Immature natural killer cell (primary cell): Measurements from ENCODE around the gene PPM1H. TPM values are rescaled to one million over a fixed set of nuclear protein-coding genes. Genes with fewer than 3 reads are reported as not detected.

ENCODE experiments used
- DNase-seq, 3 donors: peaks; one replicate each; pipeline ENCODE4 v3.0.0; 2022; ENCODE audit warnings: mixed read lengths in 1 of 3
- H3K27ac Mint-ChIP-seq, 6 donors: one replicate each; pipeline ENCODE4 v1.8.0; 2020; ENCODE audit warnings: mixed read lengths in 6 of 6, mild to moderate bottlenecking in 5 of 6, inconsistent platforms in 4 of 6, moderate library complexity in 3 of 6
- H3K27me3 Mint-ChIP-seq, 3 donors: one replicate each; pipeline ENCODE4 v1.8.0; 2020 to 2021; ENCODE audit warnings: low read depth in 3 of 3, mild to moderate bottlenecking in 3 of 3, mixed read lengths in 3 of 3, moderate library complexity in 3 of 3, inconsistent platforms in 1 of 3
- H3K36me3 Mint-ChIP-seq, 3 donors: one replicate each; pipeline ENCODE4 v1.8.0; 2020; ENCODE audit warnings: mixed read lengths in 3 of 3, inconsistent platforms in 2 of 3, mild to moderate bottlenecking in 2 of 3
- H3K4me1 Mint-ChIP-seq, 2 donors: one replicate each; pipeline ENCODE4 v1.8.0; 2020; ENCODE audit warnings: inconsistent platforms in 2 of 2, mild to moderate bottlenecking in 2 of 2, mixed read lengths in 2 of 2, moderate library complexity in 1 of 2
- H3K4me3 Mint-ChIP-seq, 5 donors: one replicate each; pipeline ENCODE4 v1.8.0; 2020; ENCODE audit warnings: mild to moderate bottlenecking in 5 of 5, mixed read lengths in 5 of 5, inconsistent platforms in 3 of 5, moderate library complexity in 3 of 5
- H3K9me3 Mint-ChIP-seq, 6 donors: one replicate each; pipeline ENCODE4 v1.8.0; 2020; ENCODE audit warnings: mild to moderate bottlenecking in 6 of 6, mixed read lengths in 6 of 6, inconsistent platforms in 4 of 6, moderate library complexity in 3 of 6
- polyA plus RNA-seq, 3 donors: library from polyadenylated mRNA; unstranded; fragments of 300-500 nt; fragmentation: Illumina TruSeq; gene quantifications; one replicate each; pipeline ENCODE4 v1.2.3, GENCODE V29; 2021

Gene PPM1H
- polyA plus RNA-seq, 3 donors from 2014 or later: 0.50 TPM; not detected in 2

DNA sequence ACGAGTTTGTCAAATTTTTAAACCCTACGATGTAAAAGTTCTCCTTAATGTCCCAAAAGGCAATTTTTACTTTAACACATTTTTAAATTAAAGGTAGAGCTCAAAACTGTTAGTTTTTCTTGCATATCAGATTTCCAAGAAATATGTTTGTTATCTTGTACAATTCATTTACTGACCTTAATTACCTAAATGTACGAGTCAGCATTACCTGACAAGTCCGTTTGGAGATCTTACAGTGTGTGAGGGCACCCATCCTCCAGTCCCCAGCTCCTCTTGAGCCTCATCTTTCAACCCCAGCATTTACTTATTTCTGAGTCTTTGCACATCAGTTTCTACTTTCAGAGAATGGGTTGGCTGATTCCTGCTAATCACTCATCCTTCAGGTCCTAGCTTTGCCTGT, 23.7 kb downstream of the PPM1H start:
- no peak for DNase-seq
- Mint-ChIP-seq H3K27me3 (peaks cover 1 to 7% (median 2%) of the 10 kb centered on the region in 3 donors), H3K4me1 (no peaks in the 10 kb centered on the region), H3K9me3 (no peaks in the 10 kb centered on the region), H3K36me3 (no peaks in the 10 kb centered on the region), H3K27ac (no peak overlapping the region), H3K4me3 (no peak overlapping the region)

DNA sequence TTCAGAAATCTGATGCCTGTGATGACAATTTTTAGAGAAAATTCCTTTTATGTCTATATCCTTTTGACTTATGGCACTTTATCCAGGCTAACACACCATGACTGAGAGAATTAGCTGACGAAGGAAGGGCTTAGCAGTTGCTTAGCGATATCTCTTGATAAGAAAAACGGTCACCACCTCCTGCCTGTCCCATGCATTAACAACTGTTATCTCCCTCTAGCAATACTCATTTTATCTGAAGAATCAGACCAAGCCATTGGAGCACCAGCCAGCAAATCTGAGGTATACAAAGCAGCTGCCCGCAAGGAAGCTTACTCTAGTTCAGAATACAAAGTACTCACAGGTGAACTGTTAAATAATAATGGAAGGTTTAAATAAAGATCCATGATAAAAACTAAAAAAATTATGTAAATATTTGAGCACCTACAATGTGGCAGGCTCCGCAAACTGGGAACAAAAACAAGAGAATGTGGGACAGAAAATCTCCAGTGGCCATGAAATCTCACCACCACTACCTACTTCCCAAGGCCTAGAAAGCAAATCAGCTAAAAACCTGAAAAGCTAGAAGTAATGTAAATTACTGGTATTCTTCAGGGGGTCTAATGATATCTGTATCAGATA, 24.3 kb downstream of the PPM1H start:
- Mint-ChIP-seq H3K9me3 (no peaks in the 10 kb centered on the region), H3K27me3 (peaks cover 0 to 7% (median 5%) of the 10 kb centered on the region in 3 donors), H3K27ac (no peak overlapping the region), H3K4me3 (no peak overlapping the region), H3K4me1 (no peaks in the 10 kb centered on the region), H3K36me3 (no peaks in the 10 kb centered on the region)
- DNase-seq: no peak

DNA sequence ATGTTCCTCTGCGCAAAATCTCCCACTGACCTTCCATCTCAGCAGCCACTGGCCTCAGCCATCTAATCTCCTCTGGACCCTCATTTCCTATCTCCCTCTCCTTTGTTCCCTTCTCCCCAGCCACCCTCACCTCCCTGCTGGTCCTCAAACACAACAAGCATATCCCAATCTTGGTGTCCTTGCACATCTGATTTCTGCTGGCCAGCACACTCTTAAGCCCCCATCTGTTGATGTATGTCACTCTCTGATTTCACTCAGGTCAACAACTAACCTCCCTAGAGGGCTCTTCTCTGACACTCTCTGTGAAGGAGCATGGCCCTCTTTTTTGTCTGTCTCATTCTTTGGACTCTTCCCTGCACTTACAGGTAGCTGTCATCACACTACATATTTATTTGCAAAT, 25.6 kb downstream of the PPM1H start:
- Mint-ChIP-seq H3K9me3 (no peaks in the 10 kb centered on the region), H3K27ac (no peak overlapping the region), H3K27me3 (peaks cover 0 to 5% (median 5%) of the 10 kb centered on the region in 3 donors), H3K4me3 (no peak overlapping the region), H3K4me1 (no peaks in the 10 kb centered on the region), H3K36me3 (no peaks in the 10 kb centered on the region)
- no peak for DNase-seq

DNA sequence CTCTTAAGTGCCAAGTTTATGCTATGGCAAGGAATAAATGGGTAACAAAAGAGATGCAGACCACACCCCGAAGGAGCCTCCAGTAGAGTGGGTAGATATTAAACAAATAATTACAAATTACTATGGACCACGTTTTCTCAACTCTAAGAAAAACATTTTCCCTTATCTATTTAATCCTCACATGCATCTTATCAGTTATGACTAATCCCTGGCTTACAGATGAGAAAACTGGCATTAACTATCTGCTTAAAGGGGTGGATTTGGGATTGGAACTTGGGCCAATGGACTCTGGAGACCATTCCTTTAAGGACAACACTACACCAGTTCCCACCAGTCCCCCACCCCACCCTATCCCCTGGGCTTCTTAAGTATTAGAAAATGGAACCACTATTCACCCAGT, 26.3 kb downstream of the PPM1H start:
- Mint-ChIP-seq H3K36me3 (no peaks in the 10 kb centered on the region), H3K4me3 (no peak overlapping the region), H3K27me3 (peaks cover 0 to 5% (median 5%) of the 10 kb centered on the region in 3 donors), H3K27ac (no peak overlapping the region), H3K9me3 (no peaks in the 10 kb centered on the region), H3K4me1 (no peaks in the 10 kb centered on the region)
- DNase-seq: no peak

DNA sequence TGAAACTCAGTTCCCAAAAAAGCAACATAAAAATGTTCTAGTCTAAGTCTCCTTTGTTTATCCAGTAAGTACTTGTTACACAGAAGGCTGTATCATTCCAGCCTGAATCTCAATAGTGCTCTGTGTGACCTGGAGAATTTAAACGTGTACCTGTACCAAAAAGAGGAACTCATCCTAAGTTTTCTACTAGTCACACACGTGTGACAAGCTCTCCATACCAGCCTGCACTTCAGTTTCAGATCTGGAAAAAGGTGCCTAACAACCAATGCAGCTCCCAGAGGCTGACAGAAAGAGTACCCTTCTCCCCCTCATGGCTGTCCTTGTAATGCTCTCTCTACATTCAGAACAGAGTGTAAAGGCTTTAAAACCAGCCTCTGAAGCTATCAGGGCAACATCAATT, 27.4 kb downstream of the PPM1H start:
- no peak overlapping the region for H3K27ac Mint-ChIP-seq
- peaks cover 0 to 5% (median 5%) of the 10 kb centered on the region in 3 donors for H3K27me3 Mint-ChIP-seq
- no peaks in the 10 kb centered on the region for H3K9me3 Mint-ChIP-seq
- H3K4me3 Mint-ChIP-seq: no peak overlapping the region
- no peaks in the 10 kb centered on the region for H3K36me3 Mint-ChIP-seq
- no peak for DNase-seq
- H3K4me1 Mint-ChIP-seq: no peaks in the 10 kb centered on the region

DNA sequence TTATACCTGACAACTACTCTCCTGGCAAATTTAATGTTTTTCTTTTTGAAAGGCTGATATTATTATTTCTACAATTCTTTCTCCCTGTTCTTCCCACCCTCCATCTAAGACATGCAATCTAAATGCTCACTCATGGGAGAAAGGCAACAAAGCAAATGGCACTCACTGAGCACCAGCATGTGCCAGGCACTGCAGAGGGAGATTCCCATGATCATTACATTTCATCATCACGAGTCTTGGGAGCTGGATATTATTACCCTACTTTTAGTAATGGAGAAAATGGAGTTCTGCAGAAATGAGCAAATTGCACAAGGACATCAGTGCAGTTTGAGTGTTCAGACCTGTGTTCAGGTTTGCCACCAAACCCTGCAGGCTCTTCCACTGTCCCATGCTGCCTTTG, 27.9 kb downstream of the PPM1H start:
- Mint-ChIP-seq H3K4me3 (no peak overlapping the region), H3K27ac (no peak overlapping the region), H3K27me3 (peaks cover 0 to 5% (median 5%) of the 10 kb centered on the region in 3 donors), H3K4me1 (no peaks in the 10 kb centered on the region), H3K36me3 (no peaks in the 10 kb centered on the region), H3K9me3 (no peaks in the 10 kb centered on the region)
- DNase-seq: no peak

DNA sequence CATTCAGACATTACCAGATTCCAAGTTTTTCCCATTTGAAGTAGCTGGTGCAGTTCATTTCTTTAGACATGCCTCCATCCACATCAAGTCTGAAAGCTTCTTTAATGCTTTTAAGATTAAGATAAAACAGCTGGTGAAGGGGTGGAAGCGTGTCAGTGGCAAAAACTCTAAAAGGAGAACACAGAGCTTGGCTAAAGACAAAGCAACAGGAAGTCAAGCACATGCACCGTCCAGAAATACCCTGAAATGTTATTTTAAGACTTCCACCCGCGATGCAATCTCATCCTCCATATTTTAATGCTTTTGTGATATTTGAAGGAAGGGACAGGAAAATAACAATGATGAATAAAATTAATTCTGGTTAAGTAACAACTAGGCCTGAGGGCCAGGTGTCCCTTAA, 31.8 kb downstream of the PPM1H start:
- no peak for DNase-seq
- peaks cover 1 to 3% (median 2%) of the 10 kb centered on the region in 3 donors for H3K27me3 Mint-ChIP-seq
- no peaks in the 10 kb centered on the region for H3K4me1 Mint-ChIP-seq
- H3K9me3 Mint-ChIP-seq: no peaks in the 10 kb centered on the region
- H3K27ac Mint-ChIP-seq: no peak overlapping the region
- H3K4me3 Mint-ChIP-seq: no peak overlapping the region
- H3K36me3 Mint-ChIP-seq: no peaks in the 10 kb centered on the region

DNA sequence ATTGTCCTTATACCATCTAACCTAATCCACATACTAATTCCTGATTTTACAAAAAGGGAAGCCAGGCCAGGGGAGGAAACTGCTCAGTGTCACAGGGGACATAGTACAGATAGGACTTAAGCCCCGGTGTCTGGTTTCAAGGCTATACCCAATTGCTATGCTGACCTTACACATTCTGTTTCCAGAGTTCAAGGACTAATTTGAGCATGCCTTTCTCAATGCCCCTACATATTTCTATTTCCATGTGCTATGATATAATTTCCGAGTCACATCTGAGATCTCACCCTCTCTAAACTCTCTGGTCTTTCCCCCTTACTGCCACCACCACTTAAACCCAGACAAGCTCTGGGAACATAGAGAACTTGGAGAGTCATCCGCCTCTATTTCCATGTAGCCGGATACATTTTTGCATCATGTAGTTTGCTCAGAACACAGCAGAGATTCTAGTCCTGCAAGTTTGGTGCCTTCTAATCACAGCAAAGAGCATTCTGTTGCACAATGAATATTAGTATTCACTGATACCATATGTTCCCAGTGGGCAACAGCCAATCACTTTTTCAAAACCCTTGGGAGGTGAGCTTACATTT, 34.2 kb downstream of the PPM1H start:
- Mint-ChIP-seq H3K4me1 (no peaks in the 10 kb centered on the region), H3K9me3 (no peaks in the 10 kb centered on the region), H3K27me3 (peaks cover 0 to 2% (median 1%) of the 10 kb centered on the region in 3 donors), H3K36me3 (no peaks in the 10 kb centered on the region), H3K4me3 (no peak overlapping the region), H3K27ac (no peak overlapping the region)
- no peak for DNase-seq

DNA sequence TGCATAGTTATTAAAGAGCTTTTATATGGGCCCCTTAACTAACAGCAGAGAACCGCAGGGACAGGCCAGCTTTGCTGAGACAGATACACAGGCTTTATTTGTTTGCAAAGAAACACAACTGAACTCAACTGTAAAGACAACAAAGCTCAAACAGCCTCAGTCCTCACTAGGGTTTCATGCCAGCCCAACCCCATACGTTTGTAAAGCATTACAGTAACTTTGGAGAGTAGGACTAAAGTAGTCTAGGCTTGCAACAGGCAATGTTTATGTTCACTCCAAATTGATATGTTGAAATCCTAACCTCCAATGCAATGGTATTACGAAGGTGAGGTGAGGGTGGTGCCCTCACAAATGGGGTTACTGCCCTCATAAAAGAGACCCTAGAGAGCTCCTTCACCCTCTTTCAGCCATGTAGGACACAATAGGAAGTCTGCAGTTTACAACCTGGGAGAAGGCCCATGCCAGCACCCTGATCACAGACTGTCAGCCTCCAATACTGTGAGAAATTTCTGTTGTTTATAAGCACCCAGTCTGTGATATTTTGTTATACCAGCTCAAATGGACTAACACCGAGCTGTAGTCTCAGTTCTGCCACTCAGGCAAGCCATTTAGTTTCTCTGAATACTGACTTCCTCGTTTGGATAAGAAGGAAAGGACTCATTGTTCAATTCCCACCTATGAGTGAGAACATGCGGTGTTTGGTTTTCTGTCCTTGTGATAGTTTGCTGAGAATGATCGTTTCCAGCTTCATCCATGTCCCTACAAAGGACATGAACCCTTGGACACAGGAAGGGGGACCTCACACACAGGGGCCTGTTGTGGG, 35.2 kb downstream of the PPM1H start:
- H3K27me3 Mint-ChIP-seq: peaks cover 0 to 2% (median 1%) of the 10 kb centered on the region in 3 donors
- H3K4me3 Mint-ChIP-seq: no peak overlapping the region
- H3K27ac Mint-ChIP-seq: no peak overlapping the region
- no peaks in the 10 kb centered on the region for H3K4me1 Mint-ChIP-seq
- no peak for DNase-seq
- H3K9me3 Mint-ChIP-seq: peaks cover 0 to 2% (median 0%) of the 10 kb centered on the region in 6 donors
- no peaks in the 10 kb centered on the region for H3K36me3 Mint-ChIP-seq

DNA sequence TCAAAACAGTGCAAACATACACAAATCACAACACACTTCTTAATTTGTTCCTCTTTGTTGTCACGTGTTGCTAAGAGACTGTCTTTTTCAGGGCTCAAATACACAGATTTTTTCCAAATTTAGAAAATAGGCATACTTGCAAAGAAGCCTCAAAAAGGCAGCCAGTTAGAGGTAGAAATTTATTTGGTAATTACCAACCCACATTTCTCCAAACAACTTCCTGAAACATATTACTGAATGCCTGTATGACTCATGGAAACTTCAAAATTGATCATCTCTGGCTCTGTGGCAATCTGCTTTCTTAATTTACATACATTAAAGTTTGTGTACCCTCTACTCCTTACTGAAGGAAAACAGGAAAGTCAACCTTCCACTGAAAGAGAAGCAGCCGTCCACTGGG, 36.4 kb downstream of the PPM1H start:
- DNase-seq: no peak
- no peaks in the 10 kb centered on the region for H3K4me1 Mint-ChIP-seq
- H3K27ac Mint-ChIP-seq: no peak overlapping the region
- H3K36me3 Mint-ChIP-seq: no peaks in the 10 kb centered on the region
- no peak overlapping the region for H3K4me3 Mint-ChIP-seq
- H3K9me3 Mint-ChIP-seq: peaks cover 0 to 6% (median 0%) of the 10 kb centered on the region in 6 donors
- H3K27me3 Mint-ChIP-seq: peaks cover 0 to 2% (median 1%) of the 10 kb centered on the region in 3 donors

DNA sequence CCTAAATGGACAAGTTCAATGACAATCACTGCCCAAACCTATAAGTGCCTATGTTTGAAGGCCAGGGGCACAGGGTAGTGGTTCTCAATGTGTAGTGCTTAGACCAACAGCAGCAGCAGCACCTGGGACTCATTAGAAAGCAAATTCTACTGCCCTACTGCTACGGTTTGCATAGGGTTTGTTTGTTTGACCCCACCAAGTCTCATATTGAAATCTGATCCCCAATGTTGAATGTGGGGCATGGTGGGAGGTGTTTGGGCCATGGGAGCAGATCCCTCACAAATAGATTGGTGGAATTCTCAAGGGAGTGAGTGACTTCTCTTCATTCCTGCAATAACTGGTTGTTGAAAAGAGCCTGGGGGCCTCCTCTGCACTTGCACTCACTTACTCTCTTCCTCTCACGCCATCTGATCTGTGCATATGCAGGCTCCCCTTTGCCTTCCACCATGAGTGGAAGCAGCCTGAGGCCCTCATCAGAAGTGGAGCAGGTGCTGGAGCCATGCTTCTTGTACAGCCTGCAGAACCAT, 39.5 kb downstream of the PPM1H start:
- H3K9me3 Mint-ChIP-seq: peaks cover 0 to 6% (median 0%) of the 10 kb centered on the region in 6 donors
- peaks cover 0 to under 1% (median 0%) of the 10 kb centered on the region in 3 donors for H3K27me3 Mint-ChIP-seq
- H3K36me3 Mint-ChIP-seq: no peaks in the 10 kb centered on the region
- H3K27ac Mint-ChIP-seq: no peak overlapping the region
- H3K4me1 Mint-ChIP-seq: no peaks in the 10 kb centered on the region
- H3K4me3 Mint-ChIP-seq: no peak overlapping the region
- DNase-seq: no peak

DNA sequence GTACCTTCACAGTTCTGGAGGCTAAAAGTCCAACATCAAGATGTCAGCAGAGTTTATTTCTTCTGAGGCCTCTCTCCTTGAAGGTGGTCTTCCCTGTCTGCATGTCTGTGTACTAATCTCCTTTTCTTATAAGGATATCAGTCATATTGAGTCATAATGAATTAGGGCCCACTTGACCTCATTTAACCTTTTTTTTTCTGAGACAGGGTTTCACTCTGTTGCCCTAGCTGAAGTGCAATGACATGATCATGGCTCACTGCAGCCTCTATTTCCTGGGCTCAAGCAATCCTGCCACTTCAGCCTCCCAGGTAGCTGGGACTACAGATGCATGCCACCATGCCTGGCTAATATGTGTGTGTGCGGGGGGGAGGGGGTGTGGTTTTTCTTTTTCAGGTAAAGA, 41.7 kb downstream of the PPM1H start:
- no peak for DNase-seq
- Mint-ChIP-seq H3K27ac (no peak overlapping the region), H3K9me3 (peaks cover 0 to 8% (median 0%) of the 10 kb centered on the region in 6 donors), H3K4me3 (no peak overlapping the region), H3K27me3 (peaks cover 0 to 3% (median 0%) of the 10 kb centered on the region in 3 donors), H3K4me1 (no peaks in the 10 kb centered on the region), H3K36me3 (no peaks in the 10 kb centered on the region)

DNA sequence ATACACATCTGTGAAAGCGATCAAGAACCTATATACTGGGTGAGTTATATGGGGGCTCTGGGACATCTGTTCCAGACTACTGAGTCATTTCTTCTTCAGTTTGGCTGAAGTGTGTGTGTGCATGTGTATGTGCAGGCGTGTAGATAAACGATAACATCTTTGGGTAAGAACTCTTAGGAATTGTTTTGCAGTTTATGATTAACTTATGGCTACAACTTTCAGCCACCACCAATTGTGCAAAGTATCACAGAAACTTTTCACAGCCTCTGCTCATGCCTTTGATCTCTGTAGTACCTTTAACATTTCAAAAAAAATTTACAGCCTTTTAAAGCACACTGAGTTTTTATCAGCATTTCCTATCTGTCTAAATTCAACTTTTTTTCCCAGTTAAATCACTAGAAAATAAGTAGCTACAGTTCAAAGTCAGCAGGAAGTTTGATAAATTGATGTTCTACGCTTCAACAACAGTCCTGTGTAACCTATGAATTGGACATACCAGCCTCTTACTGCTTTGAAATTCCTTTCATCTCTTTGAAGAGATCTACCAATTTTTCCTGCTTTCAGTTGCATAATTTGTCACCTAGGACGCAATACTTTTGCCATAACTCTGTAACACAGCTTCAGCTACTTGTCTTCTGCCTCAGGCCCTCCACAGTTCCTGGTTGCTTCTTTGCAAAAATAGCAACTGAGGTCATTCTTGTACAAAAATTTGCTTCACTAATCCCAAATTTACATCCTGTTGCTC, 43.0 kb downstream of the PPM1H start:
- Mint-ChIP-seq H3K27me3 (peaks cover under 1 to 3% (median 2%) of the 10 kb centered on the region in 3 donors), H3K4me1 (no peaks in the 10 kb centered on the region), H3K36me3 (no peaks in the 10 kb centered on the region), H3K4me3 (no peak overlapping the region), H3K27ac (no peak overlapping the region), H3K9me3 (peaks cover 0 to 9% (median 0%) of the 10 kb centered on the region in 6 donors)
- DNase-seq: no peak
